Kidney capillary endothelial cell (primary cell): ENCODE results near the gene OR7C2.
"Not testable (repeated sequence)": the region's sequence is repeated elsewhere in the genome, so short reads cannot be mapped to it uniquely, and the experiment has no call there.

Experiments
- DNase-seq: peaks from one replicate; pipeline ENCODE4 v3.0.0-alpha.2; 2018; ENCODE audit warnings: low spot score

Gene OR7C2

GRCh38 chr19:14941189-14941588 is at the start of gene OR7C2:
TSS of gene OR7C2 (plus strand) at chr19:14941489. CDS start at chr19:14941489, 0 bp downstream.
- no peak for DNase-seq

- no peak for DNase-seq
Observed at GRCh38 chr19:14901675-14902260, 39.5 kb upstream of the OR7C2 start.

GRCh38 chr19:14906711-14907110 is 34.6 kb upstream of the OR7C2 start:
- DNase-seq = no peak

GRCh38 chr19:14915116-14915515 is 26.2 kb upstream of the OR7C2 start:
- DNase-seq = no peak

DNA sequence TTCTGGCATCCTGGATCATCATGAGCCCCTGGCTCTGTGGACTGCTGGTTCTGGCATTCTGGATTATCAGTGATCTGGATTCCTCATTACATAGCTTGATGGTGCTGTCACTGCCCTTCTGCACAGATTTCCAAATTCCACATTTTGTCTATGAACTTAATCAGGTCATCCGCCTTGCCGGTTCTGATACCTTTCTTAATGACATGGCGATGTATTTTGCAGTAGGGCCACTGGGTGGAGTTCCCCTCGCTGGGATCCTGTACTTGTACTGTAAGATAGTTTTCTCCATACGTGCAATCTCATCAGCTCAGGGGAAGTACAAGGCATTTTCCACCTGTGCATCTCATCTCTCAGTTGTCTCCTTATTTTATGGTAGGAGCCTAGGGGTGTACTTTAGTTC is 24.4 kb upstream of the OR7C2 start:
- no peak for DNase-seq

DNA sequence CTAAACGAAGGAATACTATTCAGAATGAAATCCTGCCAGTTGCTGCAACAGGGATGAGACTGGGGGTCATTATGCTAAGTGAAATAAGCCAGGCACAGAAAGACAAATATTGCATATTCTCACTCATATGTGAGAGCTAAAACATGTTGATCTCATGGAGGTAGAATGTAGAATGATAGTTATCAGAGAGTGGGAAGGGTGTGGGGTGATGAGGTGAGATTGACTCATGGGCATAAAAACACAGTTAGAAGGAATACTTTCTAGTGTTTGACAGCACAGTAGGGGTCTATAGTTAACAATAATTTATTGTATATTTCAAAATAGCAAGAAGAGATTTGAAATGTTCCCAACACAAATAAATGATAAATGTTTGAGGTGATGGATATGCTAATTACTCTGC is 7.8 kb upstream of the OR7C2 start:
- no peak for DNase-seq

DNA sequence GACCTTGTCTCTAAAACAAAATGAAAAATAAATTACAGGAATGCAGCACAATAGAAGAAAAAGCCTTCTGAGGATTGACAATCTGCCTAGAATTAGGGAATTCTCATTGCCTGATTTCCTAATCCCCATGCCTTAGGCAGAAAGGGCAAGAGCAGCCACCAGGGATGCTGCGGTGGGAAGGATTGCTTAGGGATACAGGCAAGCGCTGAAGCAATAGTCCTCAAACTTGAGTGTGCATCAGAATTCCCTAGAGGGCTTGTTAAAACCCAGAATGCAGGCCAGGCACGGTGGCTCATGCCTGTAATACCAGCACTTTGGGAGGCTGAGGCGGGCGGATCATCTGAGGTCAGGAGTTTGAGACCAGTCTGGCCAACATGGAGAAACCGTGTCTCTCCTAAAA is 1.0 kb upstream of the OR7C2 start:
- DNase-seq = no peak

DNA sequence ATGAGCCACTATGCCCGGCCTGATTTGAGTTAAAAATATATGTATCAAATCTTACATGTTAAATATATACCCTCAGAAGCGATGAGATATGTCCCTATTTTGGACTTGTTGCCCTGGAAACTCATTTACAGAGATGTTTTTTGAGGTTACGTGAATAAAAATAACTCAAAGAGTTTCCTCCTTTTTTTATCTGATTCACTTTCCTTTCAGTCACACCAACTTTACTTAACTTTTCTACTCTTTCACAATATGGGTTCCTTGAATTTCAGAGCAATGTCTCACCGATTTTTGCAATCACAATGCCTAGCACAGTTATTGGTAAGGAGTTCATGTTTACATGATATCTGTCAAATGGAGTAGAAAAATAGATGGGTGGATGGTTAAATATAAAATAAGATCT is 2.3 kb downstream of the OR7C2 start:
- no peak for DNase-seq

DNA sequence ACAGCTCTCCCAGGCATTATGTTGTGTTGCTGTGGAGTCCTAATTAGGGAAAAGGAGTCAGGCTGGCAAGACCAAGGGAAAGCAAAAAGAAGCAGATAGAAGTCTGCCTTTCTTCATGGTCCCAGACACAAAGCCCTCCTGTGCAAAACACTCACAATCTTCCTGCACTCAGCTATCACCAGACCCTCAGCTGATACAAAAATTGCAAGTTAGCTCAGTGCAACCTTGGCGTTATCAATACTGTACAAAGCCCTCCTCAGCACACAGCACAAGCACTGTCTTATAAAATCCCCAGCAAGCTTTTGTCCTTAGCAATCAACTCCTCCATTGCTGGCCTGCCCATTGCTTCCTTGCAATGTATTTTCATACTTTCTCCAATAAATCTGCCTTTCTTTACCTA is 3.2 kb downstream of the OR7C2 start:
- no peak for DNase-seq

DNA sequence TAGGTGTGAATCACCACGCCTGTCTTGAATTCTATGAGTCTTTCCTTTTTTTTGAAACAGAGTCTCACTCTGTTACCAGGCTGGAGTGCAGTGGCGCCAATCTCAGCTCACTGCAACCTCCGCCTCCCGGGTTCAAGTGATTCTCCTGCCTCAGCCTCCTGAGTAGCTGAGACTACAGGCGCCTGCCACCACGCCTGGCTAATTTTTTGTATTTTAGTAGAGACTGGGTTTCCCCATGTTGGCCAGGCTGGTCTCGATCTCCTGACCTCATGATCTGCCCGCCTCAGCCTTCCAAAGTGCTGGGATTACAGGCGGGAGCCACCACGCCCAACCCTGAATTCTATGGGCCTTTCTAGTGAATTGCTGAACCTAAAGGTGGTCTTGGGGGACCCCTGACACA is 8.1 kb downstream of the OR7C2 start:
- not testable (repeated sequence) for DNase-seq

- DNase-seq = no peak
Observed at GRCh38 chr19:14949876-14950275, 8.6 kb downstream of the OR7C2 start.

DNA sequence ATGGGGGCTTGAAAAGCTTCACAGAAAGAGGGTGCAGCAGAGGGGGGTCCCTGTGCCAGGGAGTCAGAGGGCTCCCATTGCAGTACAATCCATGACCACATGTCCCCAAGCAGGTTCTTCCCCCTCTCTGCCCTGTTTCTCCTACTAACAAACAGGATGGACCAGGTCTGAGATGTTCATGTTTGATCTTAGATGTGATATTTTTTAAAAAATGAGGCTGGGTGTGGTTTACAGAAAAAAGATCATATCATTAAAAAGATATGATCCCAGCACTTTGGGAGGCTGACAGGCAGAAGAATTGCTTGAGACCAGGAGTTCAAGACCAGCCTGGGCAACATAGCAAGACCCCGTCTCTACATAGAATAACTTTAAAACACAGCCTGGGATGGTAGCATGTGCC is 9.1 kb downstream of the OR7C2 start:
- DNase-seq = no peak

DNA sequence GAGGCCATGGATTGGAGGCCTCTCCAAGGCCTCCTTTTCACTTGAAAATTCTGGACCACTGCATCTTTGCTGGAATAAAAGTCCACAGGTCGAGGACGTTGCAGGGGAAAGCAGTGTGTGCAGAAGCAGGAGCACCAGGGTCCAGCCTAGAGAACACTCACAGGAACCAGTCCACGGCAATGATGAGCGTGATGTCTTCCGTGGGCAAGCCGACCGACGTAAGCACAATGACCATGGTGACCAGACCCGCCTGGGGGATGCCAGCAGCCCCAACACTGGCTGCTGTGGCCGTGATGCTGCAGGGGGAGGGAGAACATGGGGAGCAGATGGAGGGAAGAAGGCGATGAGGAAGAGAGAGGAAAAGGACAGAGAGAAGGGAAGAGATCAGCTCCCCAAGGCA is 11.5 kb downstream of the OR7C2 start:
- no peak for DNase-seq

- no peak for DNase-seq
Observed at GRCh38 chr19:14954071-14954655, 12.9 kb downstream of the OR7C2 start.

DNA sequence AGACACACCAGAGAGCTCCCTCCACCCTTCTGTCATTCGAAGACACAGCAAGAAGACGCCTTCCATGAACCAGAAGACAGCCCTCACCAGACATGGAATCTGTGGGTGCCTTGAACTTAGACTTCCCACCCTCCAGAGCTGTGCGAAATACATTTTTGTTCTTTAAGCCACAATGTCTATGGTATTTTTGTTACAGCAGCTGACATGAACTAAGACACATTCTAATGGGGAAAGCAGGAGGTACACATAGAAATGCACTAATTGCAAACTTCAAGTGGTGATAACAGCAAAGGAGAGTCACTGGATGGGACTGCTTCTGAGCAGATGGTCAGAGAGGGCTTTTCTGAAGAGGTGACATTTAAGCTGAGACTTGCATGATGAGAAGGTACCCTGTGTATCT is 16.2 kb downstream of the OR7C2 start:
- DNase-seq = no peak

DNA sequence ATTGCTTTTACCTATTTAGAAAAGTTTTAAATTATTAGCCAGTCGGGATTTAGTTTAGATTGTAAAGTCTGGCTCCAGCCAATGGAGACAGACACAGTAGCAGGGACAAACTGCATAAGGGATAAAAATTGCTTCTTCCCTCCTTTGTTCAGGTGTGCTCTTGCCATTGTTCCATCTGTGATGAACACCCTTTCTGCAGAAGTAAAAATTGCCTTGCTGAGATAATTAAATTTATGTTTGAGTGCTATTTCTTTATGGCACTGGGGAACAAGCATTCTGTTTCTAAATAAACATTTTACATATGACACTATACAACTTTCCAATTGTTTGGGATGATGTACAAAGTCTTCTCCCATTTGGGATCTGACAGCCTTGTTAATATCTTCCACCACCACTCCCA is 18.0 kb downstream of the OR7C2 start:
- DNase-seq = no peak

- no peak for DNase-seq
Observed at GRCh38 chr19:14961956-14962685, 20.8 kb downstream of the OR7C2 start.

DNA sequence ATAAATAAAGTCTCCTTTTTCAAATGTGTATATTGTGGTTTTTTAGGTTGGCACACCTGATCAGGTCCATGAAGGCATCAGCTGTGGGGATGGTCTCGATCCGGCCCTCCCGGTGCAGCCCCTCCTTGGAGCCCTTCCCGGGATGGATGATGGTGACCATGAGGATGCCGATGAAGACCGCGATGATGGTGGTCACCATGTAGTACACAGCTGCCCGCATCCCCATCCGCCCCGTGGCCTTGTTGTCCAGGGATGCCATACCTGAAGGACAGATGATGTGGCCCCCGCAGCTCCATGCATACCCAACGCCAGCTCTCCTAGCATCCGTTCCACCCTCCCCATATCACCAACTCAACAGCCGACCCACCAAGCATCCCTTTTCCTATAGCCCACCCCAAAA is 27.0 kb downstream of the OR7C2 start:
- DNase-seq = no peak

- DNase-seq = no peak
Observed at GRCh38 chr19:14971474-14971873, 30.2 kb downstream of the OR7C2 start.

DNA sequence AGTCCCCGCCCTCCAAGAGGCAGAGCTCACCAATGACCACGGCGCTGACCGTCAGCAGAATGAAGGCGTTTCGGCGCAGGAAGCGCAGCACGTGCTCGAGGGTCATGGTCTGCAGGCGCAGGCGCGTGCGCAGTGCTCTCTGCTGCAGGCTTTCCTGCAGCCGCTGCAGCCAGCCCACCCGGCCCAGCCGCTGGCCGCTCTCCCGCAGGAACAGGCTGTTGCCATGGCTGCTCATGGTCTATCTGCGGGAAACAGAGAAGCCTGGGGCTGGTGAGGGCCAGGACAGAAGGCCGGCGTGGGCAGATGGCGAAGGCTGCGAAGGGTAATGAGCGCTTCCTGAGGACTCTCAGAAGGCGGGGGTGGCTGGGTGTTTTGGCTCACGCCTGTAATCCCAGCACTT is 31.4 kb downstream of the OR7C2 start:
- DNase-seq = no peak

DNA sequence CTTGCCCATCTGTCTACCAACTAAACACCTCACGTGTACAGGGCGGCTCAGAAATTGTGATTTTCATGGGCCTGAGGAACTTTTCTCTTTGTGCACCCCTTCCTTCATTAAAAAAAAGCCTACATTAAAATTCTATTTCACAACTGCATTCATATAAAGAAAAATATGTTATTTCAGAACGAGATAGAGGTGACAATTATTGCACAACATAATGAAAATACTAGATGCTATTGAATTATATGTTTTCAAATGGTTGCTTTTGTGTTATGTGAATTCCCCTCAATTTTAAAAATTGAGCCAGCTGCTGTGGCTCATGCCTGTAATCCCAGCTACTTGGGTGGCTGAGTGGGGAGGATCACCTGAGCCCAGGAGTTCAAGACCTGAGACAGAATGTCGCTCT is 33.2 kb downstream of the OR7C2 start:
- DNase-seq = no peak

GRCh38 chr19:14977128-14977527 is 35.8 kb downstream of the OR7C2 start:
- DNase-seq = no peak

DNA sequence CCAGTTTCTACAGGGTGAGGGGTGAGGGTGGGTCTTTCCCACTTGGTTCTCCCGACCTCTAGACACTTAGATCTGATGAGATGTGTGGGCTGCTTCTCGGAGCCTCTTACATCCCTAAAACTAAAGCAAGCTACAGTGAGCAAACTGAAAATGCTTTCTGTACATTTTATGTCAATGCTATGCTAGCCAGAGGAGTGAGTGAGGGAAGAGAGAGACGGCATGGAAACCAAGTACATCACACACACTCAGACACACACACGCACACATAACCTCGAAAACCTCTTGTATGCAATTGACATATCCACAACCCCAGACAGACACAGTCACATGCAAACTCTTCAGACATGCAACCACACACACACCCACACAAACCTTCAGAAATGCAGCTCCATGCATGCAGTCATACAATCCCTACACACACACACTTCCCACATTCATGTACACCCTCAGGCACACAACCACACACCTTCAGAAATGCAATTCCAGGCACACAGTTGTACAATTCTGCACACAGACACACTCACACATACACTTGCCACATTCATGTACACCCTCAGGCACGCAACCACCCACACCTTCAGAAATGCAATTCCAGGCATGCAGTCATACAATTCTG is 37.0 kb downstream of the OR7C2 start:
- DNase-seq = no peak
